ENCODE results near the gene HYAL3. TPM values are rescaled to one million over a fixed set of nuclear protein-coding genes. Genes with fewer than 3 reads are reported as not detected.

Gene HYAL3
- total and polyA plus RNA-seq, 2 of the 13 experiments (the other 11 are each of a cell fraction or from before 2014, with no cell fraction given), result 5.5 to 10.4 TPM

DNA sequence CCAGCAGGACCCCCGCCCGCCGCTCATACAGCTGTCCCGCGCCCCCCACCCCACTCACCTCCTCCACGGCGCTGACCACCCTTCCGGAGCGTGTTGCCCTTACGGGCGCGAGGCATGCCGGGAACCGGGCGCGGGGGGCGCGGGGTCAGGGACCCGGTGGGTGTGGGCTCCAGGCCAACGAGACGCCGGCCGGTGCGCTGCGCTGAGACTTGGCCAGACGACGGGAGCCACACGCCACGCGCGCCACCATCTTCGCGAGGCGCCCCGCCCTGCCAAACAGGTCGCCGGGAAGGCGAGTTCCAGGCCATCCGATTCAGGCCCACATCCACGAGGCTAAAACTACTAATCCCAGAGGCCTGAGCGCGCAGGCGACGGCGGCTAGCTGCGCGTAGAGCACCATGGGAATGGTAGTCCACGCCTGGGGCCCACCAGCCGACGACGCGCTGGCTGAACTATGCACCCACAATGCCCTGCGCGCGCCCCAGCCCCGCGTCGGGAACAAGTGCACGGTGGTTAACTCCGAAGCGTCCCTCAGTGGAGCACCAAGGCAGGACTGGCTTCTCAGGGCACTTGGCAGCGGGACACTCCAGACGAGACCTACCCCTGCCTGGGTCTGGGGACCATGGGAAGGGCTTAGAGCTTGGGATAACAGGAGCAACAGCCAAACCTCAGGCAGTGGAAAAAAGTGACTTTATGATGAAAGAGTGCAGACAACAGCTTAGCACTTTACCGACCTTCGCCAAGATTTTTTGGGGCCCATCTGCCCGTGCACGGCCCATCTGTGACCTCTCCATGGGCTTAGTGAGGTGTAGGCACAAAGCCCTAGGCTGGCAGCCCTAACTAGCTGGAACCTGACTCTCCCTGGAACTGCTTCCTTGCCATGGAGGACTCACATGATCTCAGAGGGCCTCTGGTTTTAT lies 6.8 kb downstream of the HYAL3 start, which contains the start of gene IFRD2 (continued):
- TF ChIP-seq, protein P1, sequence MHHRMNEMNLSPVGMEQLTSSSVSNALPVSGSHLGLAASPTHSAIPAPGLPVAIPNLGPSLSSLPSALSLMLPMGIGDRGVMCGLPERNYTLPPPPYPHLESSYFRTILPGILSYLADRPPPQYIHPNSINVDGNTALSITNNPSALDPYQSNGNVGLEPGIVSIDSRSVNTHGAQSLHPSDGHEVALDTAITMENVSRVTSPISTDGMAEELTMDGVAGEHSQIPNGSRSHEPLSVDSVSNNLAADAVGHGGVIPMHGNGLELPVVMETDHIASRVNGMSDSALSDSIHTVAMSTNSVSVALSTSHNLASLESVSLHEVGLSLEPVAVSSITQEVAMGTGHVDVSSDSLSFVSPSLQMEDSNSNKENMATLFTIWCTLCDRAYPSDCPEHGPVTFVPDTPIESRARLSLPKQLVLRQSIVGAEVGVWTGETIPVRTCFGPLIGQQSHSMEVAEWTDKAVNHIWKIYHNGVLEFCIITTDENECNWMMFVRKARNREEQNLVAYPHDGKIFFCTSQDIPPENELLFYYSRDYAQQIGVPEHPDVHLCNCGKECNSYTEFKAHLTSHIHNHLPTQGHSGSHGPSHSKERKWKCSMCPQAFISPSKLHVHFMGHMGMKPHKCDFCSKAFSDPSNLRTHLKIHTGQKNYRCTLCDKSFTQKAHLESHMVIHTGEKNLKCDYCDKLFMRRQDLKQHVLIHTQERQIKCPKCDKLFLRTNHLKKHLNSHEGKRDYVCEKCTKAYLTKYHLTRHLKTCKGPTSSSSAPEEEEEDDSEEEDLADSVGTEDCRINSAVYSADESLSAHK (CRISPR knock-in tag; IDR thresholded peaks at IDR 0.05; ENCODE audit: borderline replicate concordance), result no peak
- TF ChIP-seq, protein P2, sequence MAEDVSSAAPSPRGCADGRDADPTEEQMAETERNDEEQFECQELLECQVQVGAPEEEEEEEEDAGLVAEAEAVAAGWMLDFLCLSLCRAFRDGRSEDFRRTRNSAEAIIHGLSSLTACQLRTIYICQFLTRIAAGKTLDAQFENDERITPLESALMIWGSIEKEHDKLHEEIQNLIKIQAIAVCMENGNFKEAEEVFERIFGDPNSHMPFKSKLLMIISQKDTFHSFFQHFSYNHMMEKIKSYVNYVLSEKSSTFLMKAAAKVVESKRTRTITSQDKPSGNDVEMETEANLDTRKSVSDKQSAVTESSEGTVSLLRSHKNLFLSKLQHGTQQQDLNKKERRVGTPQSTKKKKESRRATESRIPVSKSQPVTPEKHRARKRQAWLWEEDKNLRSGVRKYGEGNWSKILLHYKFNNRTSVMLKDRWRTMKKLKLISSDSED (CRISPR knock-in tag; IDR thresholded peaks at IDR 0.05), result no peak
- TF ChIP-seq, protein P3, sequence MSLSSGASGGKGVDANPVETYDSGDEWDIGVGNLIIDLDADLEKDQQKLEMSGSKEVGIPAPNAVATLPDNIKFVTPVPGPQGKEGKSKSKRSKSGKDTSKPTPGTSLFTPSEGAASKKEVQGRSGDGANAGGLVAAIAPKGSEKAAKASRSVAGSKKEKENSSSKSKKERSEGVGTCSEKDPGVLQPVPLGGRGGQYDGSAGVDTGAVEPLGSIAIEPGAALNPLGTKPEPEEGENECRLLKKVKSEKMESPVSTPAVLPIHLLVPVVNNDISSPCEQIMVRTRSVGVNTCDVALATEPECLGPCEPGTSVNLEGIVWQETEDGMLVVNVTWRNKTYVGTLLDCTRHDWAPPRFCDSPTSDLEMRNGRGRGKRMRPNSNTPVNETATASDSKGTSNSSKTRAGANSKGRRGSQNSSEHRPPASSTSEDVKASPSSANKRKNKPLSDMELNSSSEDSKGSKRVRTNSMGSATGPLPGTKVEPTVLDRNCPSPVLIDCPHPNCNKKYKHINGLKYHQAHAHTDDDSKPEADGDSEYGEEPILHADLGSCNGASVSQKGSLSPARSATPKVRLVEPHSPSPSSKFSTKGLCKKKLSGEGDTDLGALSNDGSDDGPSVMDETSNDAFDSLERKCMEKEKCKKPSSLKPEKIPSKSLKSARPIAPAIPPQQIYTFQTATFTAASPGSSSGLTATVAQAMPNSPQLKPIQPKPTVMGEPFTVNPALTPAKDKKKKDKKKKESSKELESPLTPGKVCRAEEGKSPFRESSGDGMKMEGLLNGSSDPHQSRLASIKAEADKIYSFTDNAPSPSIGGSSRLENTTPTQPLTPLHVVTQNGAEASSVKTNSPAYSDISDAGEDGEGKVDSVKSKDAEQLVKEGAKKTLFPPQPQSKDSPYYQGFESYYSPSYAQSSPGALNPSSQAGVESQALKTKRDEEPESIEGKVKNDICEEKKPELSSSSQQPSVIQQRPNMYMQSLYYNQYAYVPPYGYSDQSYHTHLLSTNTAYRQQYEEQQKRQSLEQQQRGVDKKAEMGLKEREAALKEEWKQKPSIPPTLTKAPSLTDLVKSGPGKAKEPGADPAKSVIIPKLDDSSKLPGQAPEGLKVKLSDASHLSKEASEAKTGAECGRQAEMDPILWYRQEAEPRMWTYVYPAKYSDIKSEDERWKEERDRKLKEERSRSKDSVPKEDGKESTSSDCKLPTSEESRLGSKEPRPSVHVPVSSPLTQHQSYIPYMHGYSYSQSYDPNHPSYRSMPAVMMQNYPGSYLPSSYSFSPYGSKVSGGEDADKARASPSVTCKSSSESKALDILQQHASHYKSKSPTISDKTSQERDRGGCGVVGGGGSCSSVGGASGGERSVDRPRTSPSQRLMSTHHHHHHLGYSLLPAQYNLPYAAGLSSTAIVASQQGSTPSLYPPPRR (CRISPR knock-in tag; IDR thresholded peaks at IDR 0.05; ENCODE audit: borderline replicate concordance), result no peak
- TF ChIP-seq ZNF607 (CRISPR knock-in tag; IDR thresholded peaks at IDR 0.05; ENCODE audit: borderline replicate concordance) (peak; percentile 28; the same call in 1 of the 2 replicates), SMAD3 (CRISPR knock-in tag; IDR thresholded peaks at IDR 0.05) (peak; percentile 72; the same call in 1 of the 2 replicates), FOSL1 (CRISPR knock-in tag; IDR thresholded peaks at IDR 0.05; ENCODE audit: borderline replicate concordance) (no peak), MYC (CRISPR knock-in tag; IDR thresholded peaks at IDR 0.05; ENCODE audit: borderline replicate concordance) (peak; percentile 76; the same call in 1 of the 2 replicates)
- TF ChIP-seq, protein P4, sequence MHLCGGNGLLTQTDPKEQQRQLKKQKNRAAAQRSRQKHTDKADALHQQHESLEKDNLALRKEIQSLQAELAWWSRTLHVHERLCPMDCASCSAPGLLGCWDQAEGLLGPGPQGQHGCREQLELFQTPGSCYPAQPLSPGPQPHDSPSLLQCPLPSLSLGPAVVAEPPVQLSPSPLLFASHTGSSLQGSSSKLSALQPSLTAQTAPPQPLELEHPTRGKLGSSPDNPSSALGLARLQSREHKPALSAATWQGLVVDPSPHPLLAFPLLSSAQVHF (CRISPR knock-in tag; IDR thresholded peaks at IDR 0.05), result no peak; the same call in 1 of the 2 replicates
- TF ChIP-seq, protein P5, sequence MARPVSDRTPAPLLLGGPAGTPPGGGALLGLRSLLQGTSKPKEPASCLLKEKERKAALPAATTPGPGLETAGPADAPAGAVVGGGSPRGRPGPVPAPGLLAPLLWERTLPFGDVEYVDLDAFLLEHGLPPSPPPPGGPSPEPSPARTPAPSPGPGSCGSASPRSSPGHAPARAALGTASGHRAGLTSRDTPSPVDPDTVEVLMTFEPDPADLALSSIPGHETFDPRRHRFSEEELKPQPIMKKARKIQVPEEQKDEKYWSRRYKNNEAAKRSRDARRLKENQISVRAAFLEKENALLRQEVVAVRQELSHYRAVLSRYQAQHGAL (CRISPR knock-in tag; IDR thresholded peaks at IDR 0.05; ENCODE audit: not compliant biosample characterization), result no peak
- TF ChIP-seq, protein P6, sequence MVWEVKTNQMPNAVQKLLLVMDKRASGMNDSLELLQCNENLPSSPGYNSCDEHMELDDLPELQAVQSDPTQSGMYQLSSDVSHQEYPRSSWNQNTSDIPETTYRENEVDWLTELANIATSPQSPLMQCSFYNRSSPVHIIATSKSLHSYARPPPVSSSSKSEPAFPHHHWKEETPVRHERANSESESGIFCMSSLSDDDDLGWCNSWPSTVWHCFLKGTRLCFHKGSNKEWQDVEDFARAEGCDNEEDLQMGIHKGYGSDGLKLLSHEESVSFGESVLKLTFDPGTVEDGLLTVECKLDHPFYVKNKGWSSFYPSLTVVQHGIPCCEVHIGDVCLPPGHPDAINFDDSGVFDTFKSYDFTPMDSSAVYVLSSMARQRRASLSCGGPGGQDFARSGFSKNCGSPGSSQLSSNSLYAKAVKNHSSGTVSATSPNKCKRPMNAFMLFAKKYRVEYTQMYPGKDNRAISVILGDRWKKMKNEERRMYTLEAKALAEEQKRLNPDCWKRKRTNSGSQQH (CRISPR knock-in tag; IDR thresholded peaks at IDR 0.05; ENCODE audit: low read depth), result 0 out of 2 replicates have a peak, but pooled peaks have one; percentile 61
- TF ChIP-seq, protein P7, sequence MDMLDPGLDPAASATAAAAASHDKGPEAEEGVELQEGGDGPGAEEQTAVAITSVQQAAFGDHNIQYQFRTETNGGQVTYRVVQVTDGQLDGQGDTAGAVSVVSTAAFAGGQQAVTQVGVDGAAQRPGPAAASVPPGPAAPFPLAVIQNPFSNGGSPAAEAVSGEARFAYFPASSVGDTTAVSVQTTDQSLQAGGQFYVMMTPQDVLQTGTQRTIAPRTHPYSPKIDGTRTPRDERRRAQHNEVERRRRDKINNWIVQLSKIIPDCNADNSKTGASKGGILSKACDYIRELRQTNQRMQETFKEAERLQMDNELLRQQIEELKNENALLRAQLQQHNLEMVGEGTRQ (IDR thresholded peaks at IDR 0.05; ENCODE audit: low read depth, low read length), result no peak
- TF ChIP-seq, protein P7 (CRISPR knock-in tag; IDR thresholded peaks at IDR 0.05; ENCODE audit: borderline replicate concordance), result no peak; the same call in 1 of the 2 replicates
